Adrenal gland (tissue), 12 donors: ENCODE data around the gene ARTN. TPM values are rescaled to one million over a fixed set of nuclear protein-coding genes. Genes with fewer than 3 reads are reported as not detected.
A peak's percentile ranks its signal among the peaks of the same experiment; 100 is the strongest.

Experiments used
- DNase-seq, 7 donors: peaks; one replicate each; pipeline ENCODE4 v3.0.0-alpha.2; 2019 to 2020
- H3K27ac ChIP-seq, 5 donors: fragments of 200-600 bp; sonication (generic) in 4 of 5; 1 replicate in 3 of 5; 2 replicates in 2 of 5; pipeline versions ENCODE4 v1.5.1 to v1.8.0; 2016 to 2020; ENCODE audit warnings: mild to moderate bottlenecking in 1 of 5
- H3K27me3 ChIP-seq: fragments of 200-600 bp; 2 replicates; pipeline ENCODE4 v1.8.0; 2021
- H3K36me3 ChIP-seq, 2 donors: fragments of 200-600 bp; replicated peaks in 1 of 2; 1 replicate in 1 of 2; 2 replicates in 1 of 2; pipeline versions ENCODE4 v1.5.1 to v1.8.0; 2018 to 2022
- H3K4me1 ChIP-seq, 2 donors: fragments of 200-600 bp; replicated peaks in 1 of 2; 1 replicate in 1 of 2; 2 replicates in 1 of 2; pipeline versions ENCODE4 v1.5.1 to v1.8.0; 2018 to 2021
- H3K4me3 ChIP-seq, 4 donors: fragments of 200-600 bp; sonication (generic) in 3 of 4; one replicate each; pipeline ENCODE4 v1.5.1; 2016 to 2018
- H3K9me3 ChIP-seq, 3 donors: fragments of 200-600 bp; sonication (generic) in 1 of 3; replicated peaks in 1 of 3; 1 replicate in 2 of 3; 2 replicates in 1 of 3; pipeline versions ENCODE4 v1.5.1 to v1.8.0; 2016 to 2021
- POLR2A ChIP-seq, 2 donors: fragments of 450-650 bp; IDR thresholded peaks; one replicate each; pipeline ENCODE4 v1.6.1; 2017; ENCODE audit warnings: antibody characterized with exemption in 2 of 2, mild to moderate bottlenecking in 2 of 2, moderate library complexity in 1 of 2
- WGBS, 4 donors: extraction: QIAGEN DNeasy Blood & Tissue Kit in 2 of 4; methylation state at CpG; one replicate each; pipeline versions ENCODE4 v1.1.5 to v1.1.7; 2013 to 2017; 5-methylcytosine and 5-hydroxymethylcytosine counted together
- intact Hi-C, 2 donors: fragments of 100-400 bp; cut with DNase I; formaldehyde crosslinking; loops; one replicate each; pipeline versions ENCODE4 v1.14.1 to v1.15.0; 2022 to 2023
- polyA plus RNA-seq, 3 donors: library from polyadenylated mRNA; stranded (reverse); fragments of 200-250 nt in 2 of 3; fragments of 350-450 nt in 1 of 3; fragmentation: Illumina TruSeq in 1 of 3; extraction: RNeasy Lipid Tissue Mini Kit (QIAGEN cat#74804) in 1 of 3; gene quantifications; one replicate each; pipeline ENCODE4 v1.2.3, GENCODE V29; 2013 to 2014
- total RNA-seq, 9 donors: library from RNA; depleted of rRNA in 4 of 9; stranded (reverse); fragments of >200 nt in 4 of 9; fragments of 120-200 nt in 1 of 9; fragmentation: NEBNext Ultra II Directional in 1 of 9; extraction: Animal tissue kit (Norgen Biotek cat#: 25700) in 1 of 9; gene quantifications; one replicate each; pipeline versions ENCODE4 v1.1.0 to v1.2.4, GENCODE V29; 2013 to 2023
- TF ChIP-seq, protein P1 (sequence below), 6 experiments: fragments of 450-650 bp in 4 of 6; fragments of 200-600 bp in 2 of 6; sonication (generic) in 1 of 6; IDR thresholded peaks; 1 replicate in 5 of 6; 2 replicates in 1 of 6; pipeline versions ENCODE4 v1.5.1 to v1.8.0; 2016 to 2021; ENCODE audit warnings: antibody characterized with exemption in 6 of 6, mild to moderate bottlenecking in 2 of 6, moderate library complexity in 1 of 6
- donor health status: healthy with polysubstance abuse.
- donor health status: Bipolar disorder and iron deficiency.
- donor health status: DM: yes; HTN: yes; CAD: no.
- donor health status: DM: no; HTN: no; CAD: no.
- donor health status: DM: no; HTN: no; CAD: no.
- donor health status: DM: yes; HTN: yes; CAD: no.

ARTN gene
- total and polyA plus RNA-seq, 12 donors = 0.23 to 4.9 (median 0.89) TPM; not detected in 1

DNA sequence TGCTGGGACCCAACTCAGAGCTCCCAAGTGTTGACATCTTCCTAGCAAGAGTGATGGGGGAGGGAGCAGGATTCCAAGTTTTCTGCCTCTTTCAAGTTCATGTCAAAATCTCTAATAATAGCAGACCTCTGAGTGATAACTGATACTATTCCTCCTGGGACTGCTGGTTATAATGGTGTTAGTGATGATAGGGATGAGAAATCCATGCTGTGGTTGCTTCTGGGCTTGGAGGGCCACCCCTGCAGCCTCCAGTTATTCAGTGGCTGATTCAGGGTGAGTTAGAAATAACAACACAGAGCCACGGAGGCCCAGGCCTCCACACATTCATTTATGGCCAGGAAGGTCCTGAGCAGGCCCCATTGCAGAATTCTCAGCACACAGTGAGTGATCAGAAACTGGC lies 40.6 kb upstream of the ARTN start:
- TF ChIP-seq, protein P1, sequence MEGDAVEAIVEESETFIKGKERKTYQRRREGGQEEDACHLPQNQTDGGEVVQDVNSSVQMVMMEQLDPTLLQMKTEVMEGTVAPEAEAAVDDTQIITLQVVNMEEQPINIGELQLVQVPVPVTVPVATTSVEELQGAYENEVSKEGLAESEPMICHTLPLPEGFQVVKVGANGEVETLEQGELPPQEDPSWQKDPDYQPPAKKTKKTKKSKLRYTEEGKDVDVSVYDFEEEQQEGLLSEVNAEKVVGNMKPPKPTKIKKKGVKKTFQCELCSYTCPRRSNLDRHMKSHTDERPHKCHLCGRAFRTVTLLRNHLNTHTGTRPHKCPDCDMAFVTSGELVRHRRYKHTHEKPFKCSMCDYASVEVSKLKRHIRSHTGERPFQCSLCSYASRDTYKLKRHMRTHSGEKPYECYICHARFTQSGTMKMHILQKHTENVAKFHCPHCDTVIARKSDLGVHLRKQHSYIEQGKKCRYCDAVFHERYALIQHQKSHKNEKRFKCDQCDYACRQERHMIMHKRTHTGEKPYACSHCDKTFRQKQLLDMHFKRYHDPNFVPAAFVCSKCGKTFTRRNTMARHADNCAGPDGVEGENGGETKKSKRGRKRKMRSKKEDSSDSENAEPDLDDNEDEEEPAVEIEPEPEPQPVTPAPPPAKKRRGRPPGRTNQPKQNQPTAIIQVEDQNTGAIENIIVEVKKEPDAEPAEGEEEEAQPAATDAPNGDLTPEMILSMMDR (IDR thresholded peaks at IDR 0.05) = no peak
- Histone ChIP-seq H3K9me3 (no peaks in the 10 kb centered on the region), H3K36me3 (no peaks in the 10 kb centered on the region), H3K4me3 (no peak overlapping the region), H3K4me1 (no peaks in the 10 kb centered on the region), H3K27ac (peak overlapping the region in 1 of 5 donors; percentile 51), H3K27me3 (no peaks in the 10 kb centered on the region)
- intact Hi-C loops = no loop called here
- DNase-seq = no peak
- 67 to 86% (median 82%) methylated on average over 1 of the region's 1 CpG for WGBS, 4 donors

DNA sequence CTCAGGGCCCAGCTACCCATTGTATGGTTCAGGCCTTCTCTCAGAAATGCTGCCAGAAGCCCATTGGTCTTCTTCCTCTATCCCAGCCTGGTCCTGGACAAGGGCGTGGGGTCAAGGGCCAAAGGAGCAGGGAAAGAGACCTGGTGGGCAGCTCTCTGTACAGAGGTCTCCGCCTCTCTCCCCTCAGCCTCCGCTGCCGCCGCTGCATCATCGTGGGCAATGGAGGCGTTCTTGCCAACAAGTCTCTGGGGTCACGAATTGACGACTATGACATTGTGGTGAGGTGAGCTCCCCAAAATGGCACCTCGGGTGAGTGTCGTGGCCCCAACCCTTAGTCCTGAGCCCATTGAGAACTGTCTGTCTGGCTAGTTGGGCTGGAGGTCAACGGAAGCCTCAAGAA lies 34.6 kb upstream of the ARTN start:
- H3K4me1 ChIP-seq = no peaks in the 10 kb centered on the region
- intact Hi-C loops = no loop called here
- no peak overlapping the region for H3K27ac ChIP-seq
- H3K9me3 ChIP-seq = no peaks in the 10 kb centered on the region
- DNase-seq = no peak
- H3K36me3 ChIP-seq = no peaks in the 10 kb centered on the region
- 96 to 98% (median 96%) methylated on average over 11 to 12 of the region's 12 CpGs for WGBS, 4 donors
- TF ChIP-seq POLR2A (IDR thresholded peaks at IDR 0.05) = no peak
- TF ChIP-seq, protein P1 (IDR thresholded peaks at IDR 0.05) = no peak
- H3K4me3 ChIP-seq = no peak overlapping the region
- H3K27me3 ChIP-seq = no peaks in the 10 kb centered on the region

GRCh38 chr1:43900386-43900785 lies 33.2 kb upstream of the ARTN start:
- Histone ChIP-seq H3K4me3 (no peak overlapping the region), H3K9me3 (no peaks in the 10 kb centered on the region), H3K27ac (no peak overlapping the region), H3K36me3 (no peaks in the 10 kb centered on the region), H3K27me3 (no peaks in the 10 kb centered on the region), H3K4me1 (no peaks in the 10 kb centered on the region)
- intact Hi-C loops = no loop called here
- TF ChIP-seq, protein P1 (IDR thresholded peaks at IDR 0.05) = no peak
- no peak for TF ChIP-seq POLR2A (IDR thresholded peaks at IDR 0.05)
- no peak for DNase-seq
- WGBS, 4 donors = 92 to 100% (median 94%) methylated on average over 3 of the region's 3 CpGs

GRCh38 chr1:43901196-43901961 lies 32.2 kb upstream of the ARTN start:
- intact Hi-C loops = no loop called here
- Histone ChIP-seq H3K9me3 (no peaks in the 10 kb centered on the region), H3K27me3 (no peaks in the 10 kb centered on the region), H3K27ac (no peak overlapping the region), H3K4me1 (no peaks in the 10 kb centered on the region), H3K4me3 (no peak overlapping the region), H3K36me3 (no peaks in the 10 kb centered on the region)
- peak in 5 of 7 donors; percentile 14 to 58 (median 28) for DNase-seq
- TF ChIP-seq POLR2A (IDR thresholded peaks at IDR 0.05) = no peak
- 55 to 67% (median 61%) methylated on average over 4 to 7 of the region's 7 CpGs for WGBS, 4 donors
